CD4-positive, alpha-beta T cell (primary cell): Measurements from ENCODE around the gene TTC12. TPM values are rescaled to one million over a fixed set of nuclear protein-coding genes. Genes with fewer than 3 reads are reported as not detected.

ENCODE experiments used
- ATAC-seq: fragments of 200-7000 bp; cut with Tn5 transposase; one replicate; pipeline ENCODE4 v1.10.0; 2022; ENCODE audit warnings: mild to moderate bottlenecking; ENCODE audit not compliant: poor library complexity
- CTCF ChIA-PET: fragments of 350-600 bp; sonication (Branson Sonifier 250); formaldehyde crosslinking; loops from one replicate; lab custom pipeline; 2021; ENCODE audit warnings: antibody characterized with exemption, inconsistent platforms; lab: Charles Lee
- POLR2A ChIA-PET: fragments of 350-600 bp; sonication (Branson Sonifier 250); formaldehyde crosslinking; loops from one replicate; lab custom pipeline; 2021; ENCODE audit warnings: antibody characterized with exemption, inconsistent platforms; lab: Charles Lee
- DNase-seq, 14 experiments: peaks; one replicate each; pipeline ENCODE4 v3.0.0-alpha.2; 2013 to 2020; ENCODE audit warnings: mixed read lengths in 2 of 14
- H3K27ac ChIP-seq, 2 donors: one replicate each; pipeline versions ENCODE4 v1.5.1 to v1.7.0; 2013; ENCODE audit warnings: low read length in 2 of 2, low read depth in 1 of 2, mild to moderate bottlenecking in 1 of 2
- H3K27me3 ChIP-seq, 2 experiments: 1 replicate in 1 of 2; 2 replicates in 1 of 2; pipeline versions ENCODE4 v1.6.1 to v1.7.0; 2013; ENCODE audit warnings: low read length in 2 of 2, control low read depth in 1 of 2, mild to moderate bottlenecking in 1 of 2, moderate library complexity in 1 of 2; ENCODE audit not compliant: insufficient read depth in 2 of 2, control insufficient read depth in 1 of 2
- H3K36me3 ChIP-seq: one replicate; pipeline ENCODE4 v1.6.1; 2013; ENCODE audit warnings: low read length, control low read depth; ENCODE audit not compliant: insufficient read depth
- H3K4me1 ChIP-seq: one replicate; pipeline ENCODE4 v1.6.1; 2013; ENCODE audit warnings: low read length, control low read depth; ENCODE audit not compliant: insufficient read depth
- H3K4me3 ChIP-seq: one replicate; pipeline ENCODE4 v1.5.1; 2013; ENCODE audit warnings: mild to moderate bottlenecking, low read length, moderate library complexity
- H3K9me3 ChIP-seq, 2 experiments: 1 replicate in 1 of 2; 2 replicates in 1 of 2; pipeline versions ENCODE4 v1.6.1 to v1.7.0; 2013; ENCODE audit warnings: low read length in 2 of 2, mild to moderate bottlenecking in 2 of 2, control low read depth in 1 of 2, moderate library complexity in 1 of 2; ENCODE audit not compliant: control insufficient read depth in 1 of 2, insufficient read depth in 1 of 2
- H3K27ac Mint-ChIP-seq: one replicate; pipeline ENCODE4 v1.8.0; 2020; ENCODE audit warnings: mixed read lengths
- H3K27me3 Mint-ChIP-seq: one replicate; pipeline ENCODE4 v1.8.0; 2021; ENCODE audit warnings: mixed read lengths
- H3K36me3 Mint-ChIP-seq: one replicate; pipeline ENCODE4 v1.8.0; 2021; ENCODE audit warnings: low read depth, mixed read lengths
- H3K4me1 Mint-ChIP-seq: one replicate; pipeline ENCODE4 v1.8.0; 2021; ENCODE audit warnings: low read depth, mixed read lengths
- H3K4me3 Mint-ChIP-seq: one replicate; pipeline ENCODE4 v1.8.0; 2020; ENCODE audit warnings: mild to moderate bottlenecking, mixed read lengths
- H3K9me3 Mint-ChIP-seq: one replicate; pipeline ENCODE4 v1.8.0; 2020; ENCODE audit warnings: mixed read lengths
- CTCF ChIP-seq: fragments of 200-600 bp; IDR thresholded peaks from one replicate; pipeline ENCODE4 v1.8.0; 2022; ENCODE audit warnings: antibody characterized with exemption, mild to moderate bottlenecking
- intact Hi-C, 2 experiments: fragments of 100-400 bp; cut with DNase I in 1 of 2; cut with micrococcal nuclease in 1 of 2; formaldehyde crosslinking; loops; one replicate each; pipeline versions ENCODE4 v1.15.1 to v1.9.0; 2023 to 2025; cut with DNase I, micrococcal nuclease
- total RNA-seq, 174 experiments: library from RNA in 2 of 174; stranded (reverse) in 2 of 174; gene quantifications; one replicate each; pipeline ENCODE4 v1.2.3 and lab custom pipeline; 2021 to 2026

TTC12 gene
- total RNA-seq, 2 experiments from 2014 or later: 26.5 to 34.5 TPM

DNA sequence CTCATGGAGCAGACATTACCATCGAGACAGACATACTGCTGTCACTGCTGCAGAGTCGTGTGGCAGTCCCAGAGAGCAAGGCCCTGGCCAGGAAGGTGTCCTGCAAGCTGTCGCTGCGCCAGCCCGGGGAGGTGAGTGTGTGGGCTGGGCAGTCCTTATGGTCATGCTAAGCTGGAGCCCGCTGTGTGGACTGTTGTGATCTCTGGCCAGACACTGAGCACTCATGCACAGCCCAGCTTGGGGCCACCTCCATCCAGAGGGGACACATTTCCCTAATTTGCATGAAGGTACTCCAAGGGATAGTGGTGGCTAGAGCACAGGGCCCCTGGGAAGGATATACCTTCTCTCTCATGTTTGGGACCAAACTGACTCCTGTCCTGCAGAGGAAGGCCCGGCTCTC, 82.8 kb downstream of the TTC12 start:
- DNase-seq (no peak), ATAC-seq (no peak)
- POLR2A ChIA-PET: no interaction called here
- no peaks in the 10 kb centered on the region for H3K9me3 Mint-ChIP-seq
- intact Hi-C loops: no loop called here
- no peaks in the 10 kb centered on the region for H3K27me3 Mint-ChIP-seq
- TF ChIP-seq CTCF: no peak
- H3K36me3 Mint-ChIP-seq: no peaks in the 10 kb centered on the region
- Histone ChIP-seq H3K9me3 (no peaks in the 10 kb centered on the region), H3K27me3 (no peaks in the 10 kb centered on the region), H3K4me3 (no peak overlapping the region), H3K27ac (no peak overlapping the region), H3K36me3 (no peaks in the 10 kb centered on the region), H3K4me1 (no peaks in the 10 kb centered on the region)
- H3K4me1 Mint-ChIP-seq: no peaks in the 10 kb centered on the region
- CTCF ChIA-PET: no interaction called here
- no peak overlapping the region for H3K27ac Mint-ChIP-seq
- H3K4me3 Mint-ChIP-seq: no peak overlapping the region

DNA sequence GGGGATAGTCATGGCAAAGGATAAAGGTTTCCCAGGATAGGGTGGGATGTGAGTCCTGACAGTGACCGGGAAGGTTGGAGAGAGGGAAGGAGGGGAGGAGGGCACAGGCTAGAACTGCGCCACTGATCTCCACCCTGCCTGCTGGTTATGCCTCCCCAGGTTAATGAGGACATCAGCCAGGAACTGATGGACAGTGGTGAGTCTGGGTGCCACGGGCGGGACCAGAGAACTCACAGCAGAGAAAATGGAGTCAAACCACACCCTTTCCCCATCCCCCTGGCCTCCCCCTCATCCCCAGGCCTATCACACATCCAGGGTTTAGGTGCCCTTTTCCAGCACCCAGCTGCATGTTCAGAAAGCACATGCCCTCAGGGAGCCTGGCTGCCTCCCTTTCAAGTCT, 83.4 kb downstream of the TTC12 start:
- DNase-seq: no peak
- no peak overlapping the region for H3K27ac Mint-ChIP-seq
- H3K9me3 Mint-ChIP-seq: no peaks in the 10 kb centered on the region
- Histone ChIP-seq H3K27me3 (no peaks in the 10 kb centered on the region), H3K4me1 (no peaks in the 10 kb centered on the region), H3K9me3 (no peaks in the 10 kb centered on the region), H3K36me3 (no peaks in the 10 kb centered on the region), H3K27ac (no peak overlapping the region), H3K4me3 (no peak overlapping the region)
- no peak overlapping the region for H3K4me3 Mint-ChIP-seq
- no peaks in the 10 kb centered on the region for H3K4me1 Mint-ChIP-seq
- no peaks in the 10 kb centered on the region for H3K36me3 Mint-ChIP-seq
- ATAC-seq: no peak
- TF ChIP-seq CTCF: no peak
- ChIA-PET CTCF (no interaction called here), POLR2A (no interaction called here)
- no peaks in the 10 kb centered on the region for H3K27me3 Mint-ChIP-seq
- intact Hi-C loops: no loop called here

DNA sequence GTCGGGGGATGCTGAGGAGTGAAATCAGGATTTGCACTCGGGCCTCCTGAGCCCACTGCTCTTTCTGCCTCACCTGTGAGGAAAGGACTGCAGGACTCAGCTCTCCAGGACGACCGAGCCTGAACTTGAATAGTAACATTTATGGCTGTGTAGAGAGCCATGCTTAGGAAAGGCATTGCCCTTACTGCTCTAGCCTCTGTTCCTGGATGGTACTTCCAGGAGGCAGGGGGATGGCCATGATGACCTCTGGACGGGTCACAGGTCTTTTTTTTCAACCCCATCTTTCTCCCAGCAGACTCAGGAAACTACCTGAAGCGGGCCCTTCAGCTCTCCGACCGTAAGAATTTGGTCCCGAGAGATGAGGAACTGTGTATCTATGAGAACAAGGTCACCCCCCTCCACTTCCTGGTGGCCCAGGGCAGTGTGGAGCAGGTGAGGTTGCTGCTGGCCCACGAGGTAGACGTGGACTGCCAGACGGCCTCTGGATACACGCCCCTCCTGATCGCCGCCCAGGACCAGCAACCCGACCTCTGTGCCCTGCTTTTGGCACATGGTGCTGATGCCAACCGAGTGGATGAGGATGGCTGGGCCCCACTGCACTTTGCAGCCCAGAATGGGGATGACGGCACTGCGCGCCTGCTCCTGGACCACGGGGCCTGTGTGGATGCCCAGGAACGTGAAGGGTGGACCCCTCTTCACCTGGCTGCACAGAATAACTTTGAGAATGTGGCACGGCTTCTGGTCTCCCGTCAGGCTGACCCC, 84.5 kb downstream of the TTC12 start:
- ChIA-PET POLR2A (no interaction called here), CTCF (interaction anchor here (0.7 kb wide), 1 partner anchor 533 kb away, joined by 3 read pairs; no protein-coding TSS in a partner anchor)
- Mint-ChIP-seq H3K4me1 (no peaks in the 10 kb centered on the region), H3K27ac (no peak overlapping the region), H3K9me3 (no peaks in the 10 kb centered on the region), H3K4me3 (no peak overlapping the region), H3K27me3 (no peaks in the 10 kb centered on the region), H3K36me3 (no peaks in the 10 kb centered on the region)
- Histone ChIP-seq H3K4me1 (no peaks in the 10 kb centered on the region), H3K27ac (no peak overlapping the region), H3K27me3 (no peaks in the 10 kb centered on the region), H3K36me3 (no peaks in the 10 kb centered on the region), H3K4me3 (no peak overlapping the region), H3K9me3 (no peaks in the 10 kb centered on the region)
- TF ChIP-seq CTCF: no peak
- DNase-seq (no peak), ATAC-seq (no peak)
- intact Hi-C loops: no loop called here
